ENCODE measurements around the gene ZNF394. TPM values are rescaled to one million over a fixed set of nuclear protein-coding genes. Genes with fewer than 3 reads are reported as not detected.

The ZNF394 gene
- polyA plus RNA-seq, 3 donors, result 35.7 to 57.7 (median 39.1) TPM

DNA sequence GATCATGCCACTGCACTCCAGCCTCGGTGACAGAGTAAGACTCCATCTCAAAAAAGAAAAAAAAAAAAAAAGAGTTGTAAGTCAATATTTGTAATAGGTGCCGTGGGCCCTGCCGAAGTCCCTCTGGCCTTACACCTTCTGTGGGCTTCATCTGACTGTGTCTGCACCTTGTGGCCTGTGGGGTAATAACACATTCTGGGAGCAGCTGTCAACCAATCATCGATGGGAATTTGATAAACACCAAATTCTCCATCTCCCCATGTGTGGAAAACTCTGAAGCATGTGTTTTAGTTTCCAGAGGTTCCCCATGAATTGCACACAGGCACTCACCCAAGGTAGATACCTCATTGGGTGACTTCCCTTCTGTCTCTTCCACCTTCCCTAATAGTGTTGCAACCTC is 10.8 kb downstream of the ZNF394 start:
- Mint-ChIP-seq H3K9me3 (peaks cover 8 to 14% (median 12%) of the 10 kb centered on the region in 7 donors), H3K4me1 (no peaks in the 10 kb centered on the region), H3K4me3 (no peak overlapping the region), H3K27ac (peak overlapping the region in 1 of 7 donors; percentile 23), H3K27me3 (ENCODE audit: low read depth in 3 of 3) (no peaks in the 10 kb centered on the region), H3K36me3 (peaks cover 31 to 64% of the 10 kb centered on the region in 2 donors)
- no peak overlapping the region for H3K9ac ChIP-seq (ENCODE audit: insufficient read depth, low read length, poor library complexity, severe bottlenecking)
- DNase-seq, result no peak
- no peaks in the 10 kb centered on the region for H3K4me1 ChIP-seq (ENCODE audit: control insufficient read depth in 1 of 2, insufficient read depth in 2 of 2, low read length in 2 of 2)
- peaks cover 26 to 57% of the 10 kb centered on the region in 2 donors for H3K36me3 ChIP-seq (replicated peaks in 1 of 2; ENCODE audit: control insufficient read depth in 1 of 2, insufficient read depth in 2 of 2, low read length in 2 of 2)
- intact Hi-C loops (cut with micrococcal nuclease), result no loop called here
- TF ChIP-seq, protein P1, sequence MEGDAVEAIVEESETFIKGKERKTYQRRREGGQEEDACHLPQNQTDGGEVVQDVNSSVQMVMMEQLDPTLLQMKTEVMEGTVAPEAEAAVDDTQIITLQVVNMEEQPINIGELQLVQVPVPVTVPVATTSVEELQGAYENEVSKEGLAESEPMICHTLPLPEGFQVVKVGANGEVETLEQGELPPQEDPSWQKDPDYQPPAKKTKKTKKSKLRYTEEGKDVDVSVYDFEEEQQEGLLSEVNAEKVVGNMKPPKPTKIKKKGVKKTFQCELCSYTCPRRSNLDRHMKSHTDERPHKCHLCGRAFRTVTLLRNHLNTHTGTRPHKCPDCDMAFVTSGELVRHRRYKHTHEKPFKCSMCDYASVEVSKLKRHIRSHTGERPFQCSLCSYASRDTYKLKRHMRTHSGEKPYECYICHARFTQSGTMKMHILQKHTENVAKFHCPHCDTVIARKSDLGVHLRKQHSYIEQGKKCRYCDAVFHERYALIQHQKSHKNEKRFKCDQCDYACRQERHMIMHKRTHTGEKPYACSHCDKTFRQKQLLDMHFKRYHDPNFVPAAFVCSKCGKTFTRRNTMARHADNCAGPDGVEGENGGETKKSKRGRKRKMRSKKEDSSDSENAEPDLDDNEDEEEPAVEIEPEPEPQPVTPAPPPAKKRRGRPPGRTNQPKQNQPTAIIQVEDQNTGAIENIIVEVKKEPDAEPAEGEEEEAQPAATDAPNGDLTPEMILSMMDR (IDR thresholded peaks at IDR 0.05), result peak; percentile 12
- H3K27me3 ChIP-seq (ENCODE audit: control insufficient read depth in 2 of 2, insufficient read depth in 2 of 2, low read length in 2 of 2), result no peaks in the 10 kb centered on the region
- no peak overlapping the region for H3K27ac ChIP-seq (ENCODE audit: low read depth in 1 of 2, low read length in 2 of 2)
- H3K9me3 ChIP-seq (replicated peaks in 1 of 2; ENCODE audit: control insufficient read depth in 1 of 2, insufficient read depth in 1 of 2, low read length in 2 of 2), result peaks cover 11% of the 10 kb centered on the region in 2 donors
- H2AFZ ChIP-seq (ENCODE audit: insufficient read depth, low read depth, low read length, poor library complexity, severe bottlenecking), result no peak overlapping the region
- peaks cover 48% of the 10 kb centered on the region for H4K20me1 ChIP-seq (ENCODE audit: insufficient read depth, low read length)
- H3K79me2 ChIP-seq (ENCODE audit: insufficient read depth, low read length), result peaks cover 20% of the 10 kb centered on the region
- H3K4me3 ChIP-seq (replicated peaks in 1 of 3; ENCODE audit: low read depth in 2 of 3, low read length in 3 of 3), result no peak overlapping the region
- H3K4me2 ChIP-seq (replicated peaks; ENCODE audit: extremely low read depth, low read length, poor library complexity, severe bottlenecking), result no peak overlapping the region
- no CpG with 5 or more reads among the region's 4 CpGs for WGBS (ENCODE audit: insufficient coverage)

DNA sequence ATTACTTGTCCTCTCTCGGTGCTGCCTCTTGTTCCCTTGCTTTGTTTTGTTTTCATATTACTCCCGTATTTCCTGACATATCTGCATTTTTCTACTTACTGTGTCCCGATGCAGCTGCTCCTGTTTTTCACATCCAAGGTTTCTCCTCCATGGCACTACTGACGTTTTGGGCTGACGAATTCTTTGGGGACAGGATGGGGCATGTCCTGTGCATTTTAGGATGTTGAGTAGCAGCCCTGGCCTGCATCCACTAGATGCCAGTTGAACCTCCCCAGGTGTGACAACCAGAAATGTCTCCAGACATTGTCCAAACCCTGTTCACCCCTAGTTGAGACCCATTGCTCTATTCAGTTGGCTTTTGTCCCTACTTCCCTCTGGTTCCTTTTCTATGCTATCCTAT is 15.0 kb downstream of the ZNF394 start:
- TF ChIP-seq, protein P1 (IDR thresholded peaks at IDR 0.05), result no peak
- H4K20me1 ChIP-seq (ENCODE audit: insufficient read depth, low read length), result peaks cover 8% of the 10 kb centered on the region
- Mint-ChIP-seq H3K4me1 (no peaks in the 10 kb centered on the region), H3K4me3 (no peak overlapping the region), H3K36me3 (peaks cover 32 to 58% of the 10 kb centered on the region in 2 donors), H3K27ac (peak overlapping the region in 2 of 7 donors; percentile 1 to 41), H3K9me3 (peaks cover 0 to 3% (median 0%) of the 10 kb centered on the region in 7 donors), H3K27me3 (ENCODE audit: low read depth in 3 of 3) (no peaks in the 10 kb centered on the region)
- H3K4me1 ChIP-seq (ENCODE audit: control insufficient read depth in 1 of 2, insufficient read depth in 2 of 2, low read length in 2 of 2), result no peaks in the 10 kb centered on the region
- no peak overlapping the region for H2AFZ ChIP-seq (ENCODE audit: insufficient read depth, low read depth, low read length, poor library complexity, severe bottlenecking)
- intact Hi-C loops (cut with micrococcal nuclease), result no loop called here
- no peak overlapping the region for H3K4me3 ChIP-seq (replicated peaks in 1 of 3; ENCODE audit: low read depth in 2 of 3, low read length in 3 of 3)
- no peaks in the 10 kb centered on the region for H3K27me3 ChIP-seq (ENCODE audit: control insufficient read depth in 2 of 2, insufficient read depth in 2 of 2, low read length in 2 of 2)
- no peaks in the 10 kb centered on the region for H3K9me3 ChIP-seq (replicated peaks in 1 of 2; ENCODE audit: control insufficient read depth in 1 of 2, insufficient read depth in 1 of 2, low read length in 2 of 2)
- no peak overlapping the region for H3K9ac ChIP-seq (ENCODE audit: insufficient read depth, low read length, poor library complexity, severe bottlenecking)
- no peaks in the 10 kb centered on the region for H3K79me2 ChIP-seq (ENCODE audit: insufficient read depth, low read length)
- 96% methylated on average over 2 of the region's 5 CpGs for WGBS (ENCODE audit: insufficient coverage)
- H3K4me2 ChIP-seq (replicated peaks; ENCODE audit: extremely low read depth, low read length, poor library complexity, severe bottlenecking), result no peak overlapping the region
- DNase-seq, result no peak
- peaks cover 17 to 55% of the 10 kb centered on the region in 2 donors for H3K36me3 ChIP-seq (replicated peaks in 1 of 2; ENCODE audit: control insufficient read depth in 1 of 2, insufficient read depth in 2 of 2, low read length in 2 of 2)
- H3K27ac ChIP-seq (ENCODE audit: low read depth in 1 of 2, low read length in 2 of 2), result no peak overlapping the region

Measured in CD14-positive monocyte (primary cell).